MM.1S (cell line): ENCODE data around the gene LZTFL1.

Source experiments
- DNase-seq: peaks from one replicate; pipeline ENCODE4 v3.0.0-alpha.2; 2015
- H2AFZ ChIP-seq: fragments of 300-600 bp; sonication (generic); 2 replicates; pipeline ENCODE4 v1.6.0; 2016; ENCODE audit warnings: antibody characterized with exemption, low read length
- H3F3A ChIP-seq: fragments of 300-600 bp; sonication (generic); 2 replicates; pipeline ENCODE4 v1.6.1; 2016; ENCODE audit warnings: mild to moderate bottlenecking, antibody characterized with exemption, low read length, moderate library complexity, mixed read lengths; ENCODE audit not compliant: insufficient read depth
- H3K27ac ChIP-seq: fragments of 300-600 bp; sonication (generic); 2 replicates; pipeline ENCODE4 v1.5.1; 2016; ENCODE audit warnings: mild to moderate bottlenecking, low read length
- H3K27me3 ChIP-seq: fragments of 300-600 bp; sonication (generic); replicated peaks from 2 replicates; pipeline ENCODE4 v1.6.0; 2016; ENCODE audit warnings: low read length; ENCODE audit not compliant: insufficient read depth
- H3K36me3 ChIP-seq: fragments of 300-600 bp; sonication (generic); replicated peaks from 2 replicates; pipeline ENCODE4 v1.6.1; 2016; ENCODE audit warnings: mild to moderate bottlenecking, low read length, mixed read lengths; ENCODE audit not compliant: insufficient read depth
- H3K4me1 ChIP-seq: fragments of 300-600 bp; sonication (generic); 2 replicates; pipeline ENCODE4 v1.6.1; 2016; ENCODE audit warnings: low read length, mixed read lengths
- H3K4me2 ChIP-seq: fragments of 300-600 bp; sonication (generic); 2 replicates; pipeline ENCODE4 v1.6.0; 2016; ENCODE audit warnings: low read depth, low read length
- H3K4me3 ChIP-seq: fragments of 300-600 bp; sonication (generic); 2 replicates; pipeline ENCODE4 v1.5.1; 2016; ENCODE audit warnings: low read length, mixed read lengths
- H3K79me2 ChIP-seq: fragments of 300-600 bp; sonication (generic); 2 replicates; pipeline ENCODE4 v1.6.1; 2016; ENCODE audit warnings: mixed run types, low read length, mixed read lengths
- H3K9ac ChIP-seq: fragments of 300-600 bp; sonication (generic); 2 replicates; pipeline ENCODE4 v1.6.1; 2016; ENCODE audit warnings: low read length, mixed read lengths
- H3K9me2 ChIP-seq: fragments of 300-600 bp; sonication (generic); replicated peaks from 2 replicates; pipeline ENCODE4 v1.6.1; 2016; ENCODE audit warnings: mild to moderate bottlenecking, low read length, mixed read lengths; ENCODE audit not compliant: insufficient read depth
- H3K9me3 ChIP-seq: fragments of 300-600 bp; sonication (generic); replicated peaks from 2 replicates; pipeline ENCODE4 v1.6.1; 2016; ENCODE audit warnings: mild to moderate bottlenecking, low read length, mixed read lengths; ENCODE audit not compliant: insufficient read depth
- H4K20me1 ChIP-seq: fragments of 300-600 bp; sonication (generic); 2 replicates; pipeline ENCODE4 v1.6.1; 2016; ENCODE audit warnings: mild to moderate bottlenecking, low read length, moderate library complexity, mixed read lengths; ENCODE audit not compliant: insufficient read depth
- CTCF ChIP-seq: fragments of 300-600 bp; sonication (generic); IDR thresholded peaks from 2 replicates; pipeline ENCODE4 v1.5.1; 2016; ENCODE audit warnings: antibody characterized with exemption, low read length, mixed read lengths
- EZH2 ChIP-seq: fragments of 300-600 bp; sonication (generic); optimal IDR thresholded peaks from 2 replicates; pipeline ENCODE3; 2017; ENCODE audit warnings: low read depth, mild to moderate bottlenecking, antibody characterized with exemption, low read length, mixed read lengths
- EZH2phosphoT487 ChIP-seq: fragments of 300-600 bp; sonication (generic); IDR thresholded peaks from 2 replicates; pipeline ENCODE4 v1.6.1; 2018; ENCODE audit warnings: antibody characterized with exemption, low read length

LZTFL1 gene

GRCh38 chr3:45794177-45794560 is 47.8 kb downstream of the LZTFL1 start:
- Histone ChIP-seq H3K9me3 (no peaks in the 10 kb centered on the region), H3K4me2 (no peak overlapping the region), H3K36me3 (no peaks in the 10 kb centered on the region), H4K20me1 (no peaks in the 10 kb centered on the region), H3K27ac (no peak overlapping the region), H3K9me2 (no peaks in the 10 kb centered on the region), H3K4me3 (no peak overlapping the region), H3K27me3 (0 out of 2 replicates have a peak, but pooled peaks cover 9% of the 10 kb centered on the region), H3K4me1 (no peaks in the 10 kb centered on the region), H3F3A (no peaks in the 10 kb centered on the region), H2AFZ (no peak overlapping the region), H3K9ac (no peak overlapping the region), H3K79me2 (no peaks in the 10 kb centered on the region)
- no peak for TF ChIP-seq CTCF
- no peak for TF ChIP-seq EZH2
- no peak for TF ChIP-seq EZH2phosphoT487
- no peak for DNase-seq

- Histone ChIP-seq H3K4me1 (no peaks in the 10 kb centered on the region), H3K36me3 (no peaks in the 10 kb centered on the region), H3K27me3 (0 out of 2 replicates have a peak, but pooled peaks cover 9% of the 10 kb centered on the region), H3K27ac (no peak overlapping the region), H3K79me2 (no peaks in the 10 kb centered on the region), H3K9me2 (no peaks in the 10 kb centered on the region), H3K9me3 (no peaks in the 10 kb centered on the region), H3K9ac (no peak overlapping the region), H2AFZ (no peak overlapping the region), H4K20me1 (no peaks in the 10 kb centered on the region), H3K4me2 (no peak overlapping the region), H3K4me3 (no peak overlapping the region), H3F3A (no peaks in the 10 kb centered on the region)
- no peak for DNase-seq
- TF ChIP-seq EZH2 (no peak), EZH2phosphoT487 (no peak), CTCF (no peak)
Observed at GRCh38 chr3:45793482-45794176, 48.3 kb downstream of the LZTFL1 start.

- Histone ChIP-seq H3K9ac (no peak overlapping the region), H2AFZ (no peak overlapping the region), H3K9me3 (no peaks in the 10 kb centered on the region), H4K20me1 (no peaks in the 10 kb centered on the region), H3K4me1 (no peaks in the 10 kb centered on the region), H3K27me3 (0 out of 2 replicates have a peak, but pooled peaks cover 9% of the 10 kb centered on the region), H3K9me2 (no peaks in the 10 kb centered on the region), H3K36me3 (no peaks in the 10 kb centered on the region), H3K79me2 (no peaks in the 10 kb centered on the region), H3K4me2 (no peak overlapping the region), H3F3A (no peaks in the 10 kb centered on the region), H3K27ac (no peak overlapping the region), H3K4me3 (no peak overlapping the region)
- TF ChIP-seq EZH2phosphoT487 (no peak), CTCF (no peak)
- no peak for DNase-seq
Observed at GRCh38 chr3:45792516-45793172, 49.3 kb downstream of the LZTFL1 start.
